HepG2 (cell line): ENCODE measurements around the gene MRPL34. TPM values are rescaled to one million over a fixed set of nuclear protein-coding genes. Genes with fewer than 3 reads are reported as not detected.
A peak's percentile ranks its signal among the peaks of the same experiment; 100 is the strongest.

Source experiments
- AGO1 ChIP-seq: fragments of 200-400 bp; formaldehyde crosslinking; IDR thresholded peaks from 2 replicates; pipeline ENCODE4 v1.6.1; 2017; ENCODE audit warnings: mild to moderate bottlenecking, low read depth, low read length, moderate library complexity; ENCODE audit not compliant: poor library complexity, severe bottlenecking
- BCL6 ChIP-seq: IDR thresholded peaks from 2 replicates; pipeline ENCODE4 v1.6.1; 2016; ENCODE audit warnings: missing genetic modification reagents, missing compliant biosample characterization
- ELF3 ChIP-seq: IDR thresholded peaks from 2 replicates; pipeline ENCODE4 v1.6.1; 2016; ENCODE audit warnings: missing genetic modification reagents, missing compliant biosample characterization
- EZH2 ChIP-seq: conservative IDR thresholded peaks from 2 replicates; pipeline ENCODE4 v1.6.1; 2012; ENCODE audit warnings: mild to moderate bottlenecking, low read depth, low read length, moderate library complexity
- FOXC1 ChIP-seq: sonication (generic); formaldehyde crosslinking; IDR thresholded peaks from 2 replicates; pipeline ENCODE4 v1.8.0; 2022; ENCODE audit warnings: mild to moderate bottlenecking, missing genetic modification reagents, borderline replicate concordance
- HNRNPL ChIP-seq: fragments of 200-400 bp; formaldehyde crosslinking; IDR thresholded peaks from 2 replicates; pipeline ENCODE4 v1.6.1; 2017; ENCODE audit warnings: mild to moderate bottlenecking, low read depth, low read length
- IRF2 ChIP-seq: IDR thresholded peaks from 2 replicates; pipeline ENCODE4 v1.6.1; 2018; ENCODE audit warnings: missing genetic modification reagents, missing compliant biosample characterization
- KDM5B ChIP-seq: sonication (generic); formaldehyde crosslinking; IDR thresholded peaks from 2 replicates; pipeline ENCODE4 v1.4.0; 2020; ENCODE audit warnings: missing genetic modification reagents, mild to moderate bottlenecking, borderline replicate concordance
- PLRG1 ChIP-seq: fragments of 450-650 bp; conservative IDR thresholded peaks from 2 replicates; pipeline ENCODE4 v1.6.1; 2016
- RELA ChIP-seq: sonication (generic); formaldehyde crosslinking; IDR thresholded peaks from 2 replicates; pipeline ENCODE4 v1.4.0; 2020; ENCODE audit warnings: missing genetic modification reagents
- ZMAT3 ChIP-seq: sonication (generic); formaldehyde crosslinking; conservative IDR thresholded peaks from 2 replicates; pipeline ENCODE4 v1.7.0; 2021; ENCODE audit warnings: missing genetic modification reagents
- ZNF468 ChIP-seq: sonication (generic); formaldehyde crosslinking; IDR thresholded peaks from 2 replicates; pipeline ENCODE4 v1.8.0; 2022; ENCODE audit warnings: mild to moderate bottlenecking, moderate library complexity, missing genetic modification reagents
- ZNF549 ChIP-seq: sonication (generic); formaldehyde crosslinking; IDR thresholded peaks from 2 replicates; pipeline ENCODE4 v1.5.0; 2020; ENCODE audit warnings: missing genetic modification reagents
- ZNF570 ChIP-seq: sonication (generic); formaldehyde crosslinking; IDR thresholded peaks from 2 replicates; pipeline ENCODE4 v1.4.0; 2020; ENCODE audit warnings: mild to moderate bottlenecking, missing genetic modification reagents, borderline replicate concordance
- ZNF672 ChIP-seq: sonication (generic); formaldehyde crosslinking; IDR thresholded peaks from 2 replicates; pipeline ENCODE4 v1.8.1; 2022; ENCODE audit warnings: missing genetic modification reagents
- ZNF891 ChIP-seq: sonication (generic); formaldehyde crosslinking; IDR thresholded peaks from 2 replicates; pipeline ENCODE4 v1.5.0; 2020; ENCODE audit warnings: mild to moderate bottlenecking, missing genetic modification reagents
- polyA plus RNA-seq, 8 experiments: library from polyadenylated mRNA; depleted of rRNA in 3 of 8; stranded (reverse) in 7 of 8; unstranded in 1 of 8; fragments of >200 nt; fragmentation: Illumina TruSeq in 4 of 8; extraction: Trizol in 4 of 8; gene quantifications; 2 replicates each; pipeline versions ENCODE4 v1.2.1 to v1.2.3, GENCODE V29; 2011 to 2016; ENCODE audit warnings: low read depth in 4 of 8, missing spikeins in 1 of 8, mixed read lengths in 1 of 8; ENCODE audit not compliant: insufficient read depth in 1 of 8
- total RNA-seq, 5 experiments: library from RNA; depleted of rRNA; stranded (reverse); fragments of >200 nt; fragmentation: Illumina TruSeq; extraction: Trizol; gene quantifications; 2 replicates each; pipeline ENCODE4 v1.2.3, GENCODE V29; 2016; ENCODE audit warnings: low read depth in 1 of 5
- TF ChIP-seq, protein P1 (sequence below): sonication (generic); formaldehyde crosslinking; IDR thresholded peaks from 2 replicates; pipeline ENCODE4 v1.4.0; 2020; ENCODE audit warnings: missing genetic modification reagents
- TF ChIP-seq, protein P2 (sequence below): sonication (generic); formaldehyde crosslinking; IDR thresholded peaks from 2 replicates; pipeline ENCODE4 v1.5.1; 2020; ENCODE audit warnings: missing genetic modification reagents, mild to moderate bottlenecking, borderline replicate concordance
- TF ChIP-seq, protein P3 (sequence below): sonication (generic); formaldehyde crosslinking; IDR thresholded peaks from 2 replicates; pipeline ENCODE4 v1.5.0; 2020; ENCODE audit warnings: mild to moderate bottlenecking, missing genetic modification reagents
- TF ChIP-seq, protein P4 (sequence below): sonication (generic); formaldehyde crosslinking; conservative IDR thresholded peaks from 2 replicates; pipeline ENCODE4 v1.5.0; 2020; ENCODE audit warnings: missing genetic modification reagents

The MRPL34 gene
- total and polyA plus RNA-seq, 2 of the 13 experiments (the other 11 are each of a cell fraction or from before 2014, with no cell fraction given), result 74.0 to 77.3 TPM

DNA sequence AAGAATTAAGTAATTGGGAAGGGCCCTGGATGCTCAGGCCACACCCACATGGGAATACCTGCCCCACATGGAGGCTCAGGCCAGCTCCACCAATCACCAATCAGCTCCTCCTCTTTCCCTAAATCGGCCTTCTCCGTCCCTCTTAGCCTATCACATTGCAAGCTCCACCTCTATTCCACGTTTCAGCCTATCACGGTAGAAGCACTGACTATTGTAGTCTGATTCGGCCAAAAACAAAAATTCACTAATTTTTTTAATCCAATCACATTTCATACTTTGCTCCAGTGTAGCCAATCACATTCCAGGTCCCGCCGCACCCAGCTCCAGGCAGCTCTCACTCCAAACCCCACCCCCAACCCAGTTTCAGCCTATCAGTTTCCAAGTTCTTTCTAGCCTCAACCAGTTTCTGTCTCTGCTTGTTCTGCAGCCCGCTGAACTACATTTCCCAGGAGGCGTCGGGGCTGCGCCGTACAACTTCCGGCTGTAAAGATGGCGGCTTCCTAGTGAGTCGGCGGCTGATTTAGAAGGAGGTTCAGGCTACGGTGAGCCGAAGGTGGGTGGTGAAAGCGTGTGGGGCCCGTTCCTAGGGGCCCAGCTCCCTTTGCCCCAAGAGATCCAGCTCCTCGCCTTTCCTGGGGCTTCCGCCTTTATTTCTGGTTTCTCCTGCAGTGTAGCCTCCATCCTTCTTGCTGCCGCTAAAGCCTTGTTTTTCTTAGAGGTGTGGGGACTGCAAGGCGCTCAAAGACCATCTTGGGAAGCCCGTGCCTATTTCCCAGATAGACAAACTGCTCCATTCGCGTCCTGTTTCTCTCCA lies 38.5 kb upstream of the MRPL34 start, which contains the start of gene BABAM1 (continued):
- no peak for TF ChIP-seq RELA
- TF ChIP-seq, protein P1, sequence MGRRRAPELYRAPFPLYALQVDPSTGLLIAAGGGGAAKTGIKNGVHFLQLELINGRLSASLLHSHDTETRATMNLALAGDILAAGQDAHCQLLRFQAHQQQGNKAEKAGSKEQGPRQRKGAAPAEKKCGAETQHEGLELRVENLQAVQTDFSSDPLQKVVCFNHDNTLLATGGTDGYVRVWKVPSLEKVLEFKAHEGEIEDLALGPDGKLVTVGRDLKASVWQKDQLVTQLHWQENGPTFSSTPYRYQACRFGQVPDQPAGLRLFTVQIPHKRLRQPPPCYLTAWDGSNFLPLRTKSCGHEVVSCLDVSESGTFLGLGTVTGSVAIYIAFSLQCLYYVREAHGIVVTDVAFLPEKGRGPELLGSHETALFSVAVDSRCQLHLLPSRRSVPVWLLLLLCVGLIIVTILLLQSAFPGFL (CRISPR knock-in tag), result no peak
- TF ChIP-seq ZMAT3 (CRISPR knock-in tag), result no peak
- TF ChIP-seq AGO1, result no peak
- TF ChIP-seq ZNF891 (CRISPR knock-in tag), result 0 out of 2 replicates have a peak, but pooled peaks have one; percentile 32
- TF ChIP-seq, protein P2, sequence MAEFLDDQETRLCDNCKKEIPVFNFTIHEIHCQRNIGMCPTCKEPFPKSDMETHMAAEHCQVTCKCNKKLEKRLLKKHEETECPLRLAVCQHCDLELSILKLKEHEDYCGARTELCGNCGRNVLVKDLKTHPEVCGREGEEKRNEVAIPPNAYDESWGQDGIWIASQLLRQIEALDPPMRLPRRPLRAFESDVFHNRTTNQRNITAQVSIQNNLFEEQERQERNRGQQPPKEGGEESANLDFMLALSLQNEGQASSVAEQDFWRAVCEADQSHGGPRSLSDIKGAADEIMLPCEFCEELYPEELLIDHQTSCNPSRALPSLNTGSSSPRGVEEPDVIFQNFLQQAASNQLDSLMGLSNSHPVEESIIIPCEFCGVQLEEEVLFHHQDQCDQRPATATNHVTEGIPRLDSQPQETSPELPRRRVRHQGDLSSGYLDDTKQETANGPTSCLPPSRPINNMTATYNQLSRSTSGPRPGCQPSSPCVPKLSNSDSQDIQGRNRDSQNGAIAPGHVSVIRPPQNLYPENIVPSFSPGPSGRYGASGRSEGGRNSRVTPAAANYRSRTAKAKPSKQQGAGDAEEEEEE (CRISPR knock-in tag), result no peak
- TF ChIP-seq IRF2 (CRISPR knock-in tag), result peak; percentile 79
- TF ChIP-seq, protein P3, sequence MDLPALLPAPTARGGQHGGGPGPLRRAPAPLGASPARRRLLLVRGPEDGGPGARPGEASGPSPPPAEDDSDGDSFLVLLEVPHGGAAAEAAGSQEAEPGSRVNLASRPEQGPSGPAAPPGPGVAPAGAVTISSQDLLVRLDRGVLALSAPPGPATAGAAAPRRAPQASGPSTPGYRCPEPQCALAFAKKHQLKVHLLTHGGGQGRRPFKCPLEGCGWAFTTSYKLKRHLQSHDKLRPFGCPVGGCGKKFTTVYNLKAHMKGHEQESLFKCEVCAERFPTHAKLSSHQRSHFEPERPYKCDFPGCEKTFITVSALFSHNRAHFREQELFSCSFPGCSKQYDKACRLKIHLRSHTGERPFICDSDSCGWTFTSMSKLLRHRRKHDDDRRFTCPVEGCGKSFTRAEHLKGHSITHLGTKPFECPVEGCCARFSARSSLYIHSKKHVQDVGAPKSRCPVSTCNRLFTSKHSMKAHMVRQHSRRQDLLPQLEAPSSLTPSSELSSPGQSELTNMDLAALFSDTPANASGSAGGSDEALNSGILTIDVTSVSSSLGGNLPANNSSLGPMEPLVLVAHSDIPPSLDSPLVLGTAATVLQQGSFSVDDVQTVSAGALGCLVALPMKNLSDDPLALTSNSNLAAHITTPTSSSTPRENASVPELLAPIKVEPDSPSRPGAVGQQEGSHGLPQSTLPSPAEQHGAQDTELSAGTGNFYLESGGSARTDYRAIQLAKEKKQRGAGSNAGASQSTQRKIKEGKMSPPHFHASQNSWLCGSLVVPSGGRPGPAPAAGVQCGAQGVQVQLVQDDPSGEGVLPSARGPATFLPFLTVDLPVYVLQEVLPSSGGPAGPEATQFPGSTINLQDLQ (CRISPR knock-in tag), result no peak
- TF ChIP-seq BCL6 (CRISPR knock-in tag), result peak; percentile 17; the same call in 1 of the 2 replicates
- TF ChIP-seq HNRNPL, result no peak
- no peak for TF ChIP-seq ZNF549 (CRISPR knock-in tag)
- no peak for TF ChIP-seq FOXC1 (CRISPR knock-in tag)
- no peak for TF ChIP-seq PLRG1
- no peak for TF ChIP-seq ZNF672
- TF ChIP-seq ELF3 (CRISPR knock-in tag), result peak; percentile 57; the same call in 1 of the 2 replicates
- TF ChIP-seq, protein P4, sequence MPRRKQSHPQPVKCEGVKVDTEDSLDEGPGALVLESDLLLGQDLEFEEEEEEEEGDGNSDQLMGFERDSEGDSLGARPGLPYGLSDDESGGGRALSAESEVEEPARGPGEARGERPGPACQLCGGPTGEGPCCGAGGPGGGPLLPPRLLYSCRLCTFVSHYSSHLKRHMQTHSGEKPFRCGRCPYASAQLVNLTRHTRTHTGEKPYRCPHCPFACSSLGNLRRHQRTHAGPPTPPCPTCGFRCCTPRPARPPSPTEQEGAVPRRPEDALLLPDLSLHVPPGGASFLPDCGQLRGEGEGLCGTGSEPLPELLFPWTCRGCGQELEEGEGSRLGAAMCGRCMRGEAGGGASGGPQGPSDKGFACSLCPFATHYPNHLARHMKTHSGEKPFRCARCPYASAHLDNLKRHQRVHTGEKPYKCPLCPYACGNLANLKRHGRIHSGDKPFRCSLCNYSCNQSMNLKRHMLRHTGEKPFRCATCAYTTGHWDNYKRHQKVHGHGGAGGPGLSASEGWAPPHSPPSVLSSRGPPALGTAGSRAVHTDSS (CRISPR knock-in tag), result no peak
- no peak for TF ChIP-seq ZNF468
- no peak for TF ChIP-seq EZH2
- TF ChIP-seq ZNF570, result no peak
- no peak for TF ChIP-seq KDM5B (CRISPR knock-in tag)
